Neural progenitor cell (in vitro differentiated cells): ENCODE results near the gene PIM3.

Experiments
- EZH2 ChIP-seq: fragments of 200-600 bp; sonication (generic); IDR thresholded peaks from 2 replicates; pipeline ENCODE4 v1.6.1; 2017; ENCODE audit warnings: antibody characterized with exemption, mild to moderate bottlenecking, moderate library complexity
- TF ChIP-seq, protein P1 (sequence below): fragments of 200-600 bp; sonication (generic); IDR thresholded peaks from 2 replicates; pipeline ENCODE4 v1.5.1; 2017; ENCODE audit warnings: antibody characterized with exemption, mild to moderate bottlenecking

DNA sequence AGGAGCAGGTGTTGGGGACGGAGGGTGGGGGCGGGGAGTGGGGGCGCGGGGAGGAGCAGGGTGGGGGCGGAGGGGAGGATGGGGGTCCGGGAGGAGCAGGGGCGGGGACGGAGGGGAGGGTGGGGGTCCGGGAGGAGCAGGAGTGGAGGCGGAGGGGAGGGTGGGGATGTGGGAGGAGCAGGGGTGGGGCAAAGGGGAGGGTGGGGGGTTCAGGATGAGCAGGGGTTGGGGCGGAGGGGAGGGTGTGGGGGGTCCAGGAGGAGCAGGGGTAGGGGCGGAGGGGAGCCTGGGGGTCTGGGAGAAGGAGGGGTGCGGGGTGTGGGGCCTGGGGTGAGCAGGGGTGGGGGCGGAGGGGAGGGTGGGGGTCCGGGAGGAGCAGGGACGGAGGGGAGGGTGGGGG, 25.0 kb upstream of the PIM3 start:
- TF ChIP-seq, protein P1, sequence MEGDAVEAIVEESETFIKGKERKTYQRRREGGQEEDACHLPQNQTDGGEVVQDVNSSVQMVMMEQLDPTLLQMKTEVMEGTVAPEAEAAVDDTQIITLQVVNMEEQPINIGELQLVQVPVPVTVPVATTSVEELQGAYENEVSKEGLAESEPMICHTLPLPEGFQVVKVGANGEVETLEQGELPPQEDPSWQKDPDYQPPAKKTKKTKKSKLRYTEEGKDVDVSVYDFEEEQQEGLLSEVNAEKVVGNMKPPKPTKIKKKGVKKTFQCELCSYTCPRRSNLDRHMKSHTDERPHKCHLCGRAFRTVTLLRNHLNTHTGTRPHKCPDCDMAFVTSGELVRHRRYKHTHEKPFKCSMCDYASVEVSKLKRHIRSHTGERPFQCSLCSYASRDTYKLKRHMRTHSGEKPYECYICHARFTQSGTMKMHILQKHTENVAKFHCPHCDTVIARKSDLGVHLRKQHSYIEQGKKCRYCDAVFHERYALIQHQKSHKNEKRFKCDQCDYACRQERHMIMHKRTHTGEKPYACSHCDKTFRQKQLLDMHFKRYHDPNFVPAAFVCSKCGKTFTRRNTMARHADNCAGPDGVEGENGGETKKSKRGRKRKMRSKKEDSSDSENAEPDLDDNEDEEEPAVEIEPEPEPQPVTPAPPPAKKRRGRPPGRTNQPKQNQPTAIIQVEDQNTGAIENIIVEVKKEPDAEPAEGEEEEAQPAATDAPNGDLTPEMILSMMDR: no peak
- TF ChIP-seq EZH2: no peak
